COLO668 (cell line): ENCODE measurements around the gene MDM2.
A peak's percentile ranks its signal among the peaks of the same experiment; 100 is the strongest.
"Not testable (repeated sequence)": the region's sequence is repeated elsewhere in the genome, so short reads cannot be mapped to it uniquely, and the experiment has no call there.

Experiments
- DNase-seq: peaks from one replicate; lab custom pipeline; 2025; ENCODE audit not compliant: unreplicated experiment; lab: John Stamatoyannopoulos, UW

MDM2 gene

GRCh38 chr12:68850390-68850789 is 42.4 kb downstream of the MDM2 start:
- no peak for DNase-seq

GRCh38 chr12:68851592-68852306 is 43.8 kb downstream of the MDM2 start:
- DNase-seq = no peak

- no peak for DNase-seq
These were observed 45.6 kb downstream of the MDM2 start for GRCh38 chr12:68853396-68854077.

- DNase-seq = no peak
These were observed 46.1 kb downstream of the MDM2 start for GRCh38 chr12:68854078-68854468.

- no peak for DNase-seq
These were observed 46.6 kb downstream of the MDM2 start for GRCh38 chr12:68854554-68854953.

- no peak for DNase-seq
These were observed 47.1 kb downstream of the MDM2 start for GRCh38 chr12:68855111-68855510.

GRCh38 chr12:68855771-68856170 is 47.8 kb downstream of the MDM2 start:
- no peak for DNase-seq

GRCh38 chr12:68856510-68856909 is 48.5 kb downstream of the MDM2 start:
- DNase-seq = no peak

- DNase-seq = no peak
These were observed 53.9 kb downstream of the MDM2 start for GRCh38 chr12:68861890-68862289.

- DNase-seq = no peak
These were observed 55.3 kb downstream of the MDM2 start for GRCh38 chr12:68863109-68863770.

GRCh38 chr12:68863886-68864454 is 56.0 kb downstream of the MDM2 start:
- not testable (repeated sequence) for DNase-seq

GRCh38 chr12:68864604-68865003 is 56.6 kb downstream of the MDM2 start:
- DNase-seq = no peak

GRCh38 chr12:68865399-68866164 is 57.6 kb downstream of the MDM2 start:
- DNase-seq = no peak

GRCh38 chr12:68866950-68867349 is 59.0 kb downstream of the MDM2 start:
- DNase-seq = no peak

GRCh38 chr12:68867606-68868005 is 59.6 kb downstream of the MDM2 start:
- DNase-seq = no peak

GRCh38 chr12:68868043-68868790 is 60.2 kb downstream of the MDM2 start:
- no peak for DNase-seq

- DNase-seq = no peak
These were observed 62.0 kb downstream of the MDM2 start for GRCh38 chr12:68870011-68870410.

GRCh38 chr12:68870443-68870842 is 62.5 kb downstream of the MDM2 start:
- no peak for DNase-seq

GRCh38 chr12:68871396-68871795 is 63.4 kb downstream of the MDM2 start:
- DNase-seq = no peak

- peak; percentile 19 for DNase-seq
These were observed 63.9 kb downstream of the MDM2 start for GRCh38 chr12:68871921-68872320.
